IPS-15b (cell line): ENCODE data around the gene TNS3.
"Not testable (repeated sequence)": the region's sequence is repeated elsewhere in the genome, so short reads cannot be mapped to it uniquely, and the experiment has no call there.

Experiments
- H3K27me3 ChIP-seq: one replicate; pipeline ENCODE4 v1.6.1; 2013; ENCODE audit warnings: low read length; ENCODE audit not compliant: control insufficient read depth, insufficient read depth
- H3K36me3 ChIP-seq: one replicate; pipeline ENCODE4 v1.6.1; 2013; ENCODE audit warnings: low read length; ENCODE audit not compliant: control insufficient read depth, insufficient read depth
- H3K4me1 ChIP-seq: one replicate; pipeline ENCODE4 v1.6.1; 2013; ENCODE audit warnings: mild to moderate bottlenecking, low read length; ENCODE audit not compliant: control insufficient read depth, insufficient read depth
- H3K4me3 ChIP-seq: one replicate; pipeline ENCODE4 v1.5.1; 2013; ENCODE audit warnings: low read depth, low read length
- H3K9ac ChIP-seq: one replicate; pipeline ENCODE4 v1.6.1; 2013; ENCODE audit warnings: low read depth, mild to moderate bottlenecking, low read length
- H3K9me3 ChIP-seq: one replicate; pipeline ENCODE4 v1.6.1; 2013; ENCODE audit warnings: mild to moderate bottlenecking, low read length; ENCODE audit not compliant: control insufficient read depth, insufficient read depth

TNS3 gene

DNA sequence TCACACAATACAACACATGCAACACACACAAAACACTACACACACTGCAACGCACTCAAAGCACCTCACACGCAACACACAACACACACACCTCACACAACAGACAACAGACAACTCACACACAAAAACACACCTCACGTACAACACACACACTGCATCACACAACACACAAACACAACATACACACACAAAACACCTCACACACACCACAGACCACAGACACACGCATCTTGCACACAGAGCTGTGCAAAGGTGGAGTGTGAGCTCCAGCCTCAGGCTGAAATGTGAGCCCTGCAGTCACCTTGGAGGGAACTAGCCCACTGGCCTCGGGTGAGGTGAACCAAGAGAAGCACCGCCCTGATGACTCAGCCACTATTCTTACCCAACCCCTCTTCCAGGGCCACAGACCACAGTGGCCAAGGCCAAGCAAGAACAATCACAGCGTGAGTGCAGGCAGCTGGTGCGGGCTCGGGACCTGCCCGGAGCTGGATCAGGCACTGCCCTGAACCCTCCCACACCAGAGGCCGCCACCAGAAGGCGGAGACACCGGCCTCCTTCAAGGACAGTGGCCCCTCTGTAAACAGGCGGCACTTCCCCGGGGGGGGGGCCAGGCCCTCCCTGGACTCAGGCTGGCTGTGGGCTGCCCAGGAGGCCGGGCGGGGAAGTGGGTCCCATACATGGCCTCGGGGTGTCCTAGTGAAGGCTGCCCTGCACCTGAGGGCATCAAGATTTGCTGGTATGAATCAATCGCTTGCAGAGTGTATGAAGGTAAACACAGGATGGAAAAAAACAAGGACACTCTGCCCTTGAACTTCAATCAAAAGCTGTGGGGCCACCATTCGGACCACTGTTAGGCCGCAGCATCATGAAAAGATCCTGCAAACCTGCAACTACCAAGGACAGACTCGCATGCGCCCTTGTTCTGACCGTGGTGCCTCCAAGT, 106.7 kb downstream of the TNS3 start:
- peaks cover 14% of the 10 kb centered on the region for H3K4me1 ChIP-seq
- H3K9ac ChIP-seq = no peak overlapping the region
- H3K36me3 ChIP-seq = no peaks in the 10 kb centered on the region
- H3K4me3 ChIP-seq = no peak overlapping the region
- no peaks in the 10 kb centered on the region for H3K27me3 ChIP-seq
- H3K9me3 ChIP-seq = no peaks in the 10 kb centered on the region

DNA sequence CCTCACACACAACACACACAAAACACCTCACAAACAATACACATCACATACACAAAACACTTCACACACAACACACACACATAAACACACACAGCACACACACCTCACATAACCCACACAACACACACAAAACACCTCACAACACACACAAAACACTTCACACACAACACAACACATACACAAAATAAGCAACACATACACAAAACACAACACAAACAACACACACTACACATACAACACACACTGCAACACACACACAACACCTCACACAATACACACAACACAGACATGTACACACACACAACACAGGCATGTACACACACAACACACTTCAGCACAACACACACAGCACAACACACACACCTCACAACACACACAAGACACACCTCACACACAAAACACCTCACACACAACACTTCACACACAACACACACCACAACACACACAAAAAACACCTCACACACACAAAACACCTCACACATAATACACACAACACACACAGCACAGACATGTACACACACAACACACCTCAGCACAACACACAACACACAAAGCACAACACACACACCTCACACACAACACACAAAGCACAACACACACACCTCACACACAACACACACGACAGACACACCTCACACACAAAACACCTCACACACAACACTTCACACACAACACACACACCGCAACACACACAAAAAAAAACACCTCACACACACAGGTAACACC, 107.5 kb downstream of the TNS3 start:
- Histone ChIP-seq H3K9ac (no peak overlapping the region), H3K27me3 (no peaks in the 10 kb centered on the region), H3K36me3 (no peaks in the 10 kb centered on the region), H3K4me1 (peaks cover 14% of the 10 kb centered on the region), H3K9me3 (no peaks in the 10 kb centered on the region), H3K4me3 (no peak overlapping the region)

DNA sequence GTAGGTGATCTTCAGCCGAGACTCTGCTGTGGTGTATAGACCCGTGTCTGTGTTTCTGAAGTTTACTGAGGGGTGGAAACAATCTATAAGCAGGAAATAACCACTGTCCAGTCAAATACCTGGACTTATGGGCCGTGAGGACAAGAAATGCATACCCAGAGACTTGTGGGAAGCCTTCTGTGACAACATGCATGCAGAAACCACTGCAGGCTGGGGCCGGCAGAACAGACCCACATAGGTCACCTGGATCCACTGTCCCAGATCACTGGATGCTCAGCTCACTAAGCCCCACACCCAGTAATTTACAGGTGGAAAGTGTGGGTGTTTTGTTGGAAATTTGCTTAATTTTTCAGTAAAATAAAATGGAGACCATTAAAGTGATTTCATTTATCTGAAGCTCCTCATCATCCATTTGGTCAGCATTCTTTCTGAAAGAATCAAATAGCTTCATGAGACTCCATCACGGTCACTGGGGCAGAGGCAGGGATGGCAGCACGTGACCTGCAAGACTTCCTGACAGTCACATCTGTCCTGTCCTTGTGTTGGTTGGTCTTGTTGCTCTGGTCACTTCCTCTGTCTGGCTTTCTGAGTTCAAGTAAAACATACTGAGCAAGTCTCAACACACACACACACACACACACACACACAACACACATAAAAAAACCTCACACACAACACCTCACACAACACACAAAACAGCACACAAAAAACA, 108.3 kb downstream of the TNS3 start:
- Histone ChIP-seq H3K9ac (no peak overlapping the region), H3K4me1 (peaks cover 14% of the 10 kb centered on the region), H3K27me3 (no peaks in the 10 kb centered on the region), H3K4me3 (no peak overlapping the region), H3K36me3 (no peaks in the 10 kb centered on the region), H3K9me3 (no peaks in the 10 kb centered on the region)

DNA sequence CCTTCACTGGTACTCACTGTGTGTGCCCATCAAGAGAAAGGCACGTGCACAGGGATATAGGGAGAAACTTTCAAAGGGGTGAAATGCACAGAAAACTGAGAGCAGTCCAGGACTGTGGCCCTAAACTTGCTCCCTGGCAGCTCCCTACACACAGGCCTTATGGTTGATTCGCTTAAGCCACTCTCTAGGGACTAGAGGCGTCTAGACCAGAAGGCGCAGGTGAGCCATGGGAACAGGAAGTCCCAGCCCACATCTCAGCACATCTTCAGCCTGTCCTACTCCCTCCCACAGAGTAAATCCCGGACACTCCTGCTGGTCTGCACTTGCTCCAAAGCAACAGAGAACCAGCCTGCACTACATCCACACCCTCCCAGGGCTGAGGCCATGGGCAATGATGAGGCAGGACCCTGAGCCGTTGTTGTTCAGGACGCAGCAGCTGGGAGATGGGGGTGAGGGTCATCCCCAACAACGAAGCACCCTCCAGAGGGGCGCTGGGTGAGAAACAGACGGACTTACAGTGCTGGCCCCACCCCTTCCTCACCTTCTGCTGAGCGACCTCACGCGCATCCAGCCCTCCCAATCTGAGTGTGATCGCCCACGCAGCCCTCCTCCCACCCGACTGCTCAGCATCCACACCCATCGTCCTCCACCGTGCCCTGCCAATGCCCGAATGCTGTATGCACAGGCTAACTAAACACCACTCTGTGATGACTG, 109.3 kb downstream of the TNS3 start:
- Histone ChIP-seq H3K36me3 (no peaks in the 10 kb centered on the region), H3K27me3 (no peaks in the 10 kb centered on the region), H3K4me3 (no peak overlapping the region), H3K9ac (no peak overlapping the region), H3K4me1 (peaks cover 14% of the 10 kb centered on the region), H3K9me3 (no peaks in the 10 kb centered on the region)

DNA sequence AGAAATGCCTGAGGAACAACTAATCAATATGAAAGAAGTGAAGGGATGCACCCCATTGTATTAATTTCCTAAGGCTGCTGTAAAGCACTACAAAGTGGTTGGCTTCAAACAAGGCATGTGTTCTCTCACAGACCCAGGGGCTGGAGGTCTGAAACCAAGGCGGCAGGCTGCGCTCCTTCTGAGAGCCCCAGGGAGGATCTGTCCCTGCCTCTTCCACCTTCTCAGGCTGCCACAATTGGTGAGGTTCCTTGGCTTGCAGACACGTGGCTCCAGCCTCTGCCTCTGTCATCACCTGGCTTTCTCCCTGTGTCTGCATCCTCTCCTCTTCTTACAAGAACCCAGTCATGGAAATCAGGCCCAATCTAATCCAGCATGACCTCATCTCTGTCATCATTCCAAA, 110.1 kb downstream of the TNS3 start:
- no peak overlapping the region for H3K9ac ChIP-seq
- no peak overlapping the region for H3K4me3 ChIP-seq
- no peaks in the 10 kb centered on the region for H3K27me3 ChIP-seq
- peaks cover 14% of the 10 kb centered on the region for H3K4me1 ChIP-seq
- H3K9me3 ChIP-seq = no peaks in the 10 kb centered on the region
- no peaks in the 10 kb centered on the region for H3K36me3 ChIP-seq

DNA sequence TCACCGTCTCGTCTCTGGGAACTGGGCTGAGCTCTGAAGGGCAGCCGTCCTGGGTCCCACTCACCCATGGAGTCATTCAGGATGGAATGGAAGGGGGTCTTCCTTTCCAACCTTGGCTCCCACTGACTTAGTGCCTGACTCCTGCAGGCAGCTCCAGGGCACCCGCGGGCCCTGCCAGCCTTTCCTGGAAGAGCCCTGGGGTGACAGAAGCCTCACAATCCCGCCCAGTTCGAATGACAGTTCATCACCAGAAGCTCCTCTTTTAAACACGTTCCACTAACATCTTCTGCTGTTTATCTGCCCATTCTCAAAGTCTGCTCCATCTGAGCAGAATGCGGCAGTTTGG, 110.6 kb downstream of the TNS3 start:
- Histone ChIP-seq H3K9ac (no peak overlapping the region), H3K9me3 (no peaks in the 10 kb centered on the region), H3K36me3 (no peaks in the 10 kb centered on the region)

DNA sequence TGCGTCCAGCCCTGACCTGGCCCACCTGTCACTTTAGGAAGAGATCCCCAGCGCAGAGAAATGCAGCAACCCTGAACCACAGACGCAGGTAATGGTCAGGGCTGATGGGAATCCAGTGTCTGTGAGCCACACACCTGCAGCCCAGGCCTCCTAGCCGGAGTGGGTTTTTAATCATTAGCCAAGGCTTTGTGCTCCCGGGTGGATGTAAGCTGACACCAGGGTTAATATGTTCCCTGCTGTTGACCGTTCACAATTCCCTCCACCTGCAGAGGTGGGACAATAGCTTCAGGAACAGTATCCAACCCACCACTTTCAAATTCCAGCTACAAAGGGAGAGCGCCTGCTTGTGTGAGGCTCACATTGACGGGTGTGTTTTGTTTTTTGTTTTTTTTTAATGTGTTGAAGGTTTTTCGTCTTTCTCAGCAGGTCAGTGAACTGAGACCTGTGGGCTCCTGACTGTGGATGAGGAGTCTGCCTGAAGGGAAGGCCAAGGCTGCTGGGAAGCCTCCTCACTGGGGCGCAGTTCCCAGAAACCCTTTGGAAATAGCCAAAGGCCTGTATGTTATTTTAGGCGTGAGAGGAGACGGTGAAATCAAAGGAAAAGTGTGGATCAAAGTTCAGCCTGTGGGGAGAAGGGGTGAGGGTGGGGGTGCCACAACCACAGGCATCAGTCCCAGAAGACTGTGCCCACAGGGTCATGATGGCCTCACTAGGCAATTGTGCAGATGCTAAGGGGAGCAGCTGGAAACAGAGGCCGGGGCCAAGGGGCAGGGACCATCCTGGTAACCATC, 111.1 kb downstream of the TNS3 start:
- H3K9ac ChIP-seq = no peak overlapping the region

More for the DNA sequence above, 110.6 kb downstream of the TNS3 start:
- no peak overlapping the region for H3K4me3 ChIP-seq
- peaks cover 14% of the 10 kb centered on the region for H3K4me1 ChIP-seq
- no peaks in the 10 kb centered on the region for H3K27me3 ChIP-seq

DNA sequence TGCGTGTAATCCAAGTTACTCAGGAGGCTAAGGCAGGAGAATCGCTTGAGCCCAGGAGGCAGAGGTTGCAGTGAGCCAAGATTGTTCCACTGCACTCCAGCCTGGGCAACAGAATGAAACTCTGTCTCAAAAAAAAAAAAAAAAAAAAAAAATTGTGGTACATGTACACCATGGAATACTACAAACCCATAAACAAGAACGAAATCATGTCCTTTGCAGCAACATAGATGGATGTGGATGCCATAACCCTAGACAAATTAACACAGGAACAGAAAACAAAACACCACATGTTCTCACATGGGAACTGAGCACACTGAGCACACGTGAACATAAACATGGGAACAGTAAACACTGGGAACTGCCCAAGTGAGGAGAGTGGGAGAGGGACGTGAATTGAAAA, 112.1 kb downstream of the TNS3 start:
- H3K4me1 ChIP-seq = peaks cover 11% of the 10 kb centered on the region
- H3K36me3 ChIP-seq, H3K9ac ChIP-seq, H3K27me3 ChIP-seq, H3K9me3 ChIP-seq, H3K4me3 ChIP-seq: not testable (repeated sequence)

More for the DNA sequence above, 111.1 kb downstream of the TNS3 start:
- Histone ChIP-seq H3K9me3 (no peaks in the 10 kb centered on the region), H3K36me3 (no peaks in the 10 kb centered on the region), H3K4me1 (peaks cover 14% of the 10 kb centered on the region), H3K27me3 (no peaks in the 10 kb centered on the region), H3K4me3 (no peak overlapping the region)

DNA sequence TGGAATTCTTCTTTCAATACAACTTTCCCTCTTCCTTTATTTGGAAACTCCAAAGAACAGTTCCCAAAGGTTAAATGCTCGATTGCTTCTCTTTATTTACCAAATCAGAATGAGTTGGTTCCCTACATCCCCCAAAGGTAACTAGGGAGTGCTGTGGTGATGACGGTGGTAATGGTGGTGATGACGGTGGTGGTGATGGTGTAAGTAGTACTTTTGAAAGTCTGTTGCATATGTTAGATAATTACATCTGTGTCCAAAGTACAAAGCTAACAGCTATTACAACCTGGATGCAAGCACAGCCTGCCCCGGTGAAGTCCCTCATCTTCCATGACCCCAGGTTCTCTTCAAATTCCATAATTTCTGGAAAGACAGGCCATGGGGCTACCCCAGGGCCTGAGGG, 115.1 kb downstream of the TNS3 start:
- Histone ChIP-seq H3K27me3 (no peaks in the 10 kb centered on the region), H3K4me3 (no peak overlapping the region), H3K9ac (no peak overlapping the region), H3K9me3 (no peaks in the 10 kb centered on the region), H3K36me3 (no peaks in the 10 kb centered on the region), H3K4me1 (peaks cover 9% of the 10 kb centered on the region)

DNA sequence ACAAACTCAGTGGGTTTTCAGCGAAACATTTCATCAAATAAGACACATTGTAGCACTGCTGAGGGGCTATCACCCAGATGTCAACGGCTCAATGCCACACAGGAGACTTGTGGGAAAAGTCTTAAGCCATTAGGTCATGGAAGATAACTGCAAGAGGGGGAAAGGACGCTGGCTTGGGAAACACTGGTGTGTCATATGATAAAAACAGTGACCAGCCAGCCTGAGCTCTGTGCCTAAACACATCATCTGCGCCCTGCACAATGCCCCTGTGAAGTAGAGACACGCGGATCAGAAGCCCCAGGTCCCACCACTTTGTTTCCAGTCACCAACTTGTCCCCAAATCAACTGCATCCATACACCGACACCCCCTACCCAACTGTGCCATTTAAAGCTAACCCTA, 116.7 kb downstream of the TNS3 start:
- Histone ChIP-seq H3K27me3 (no peaks in the 10 kb centered on the region), H3K4me1 (no peaks in the 10 kb centered on the region), H3K9ac (no peak overlapping the region), H3K4me3 (no peak overlapping the region), H3K9me3 (no peaks in the 10 kb centered on the region), H3K36me3 (no peaks in the 10 kb centered on the region)

DNA sequence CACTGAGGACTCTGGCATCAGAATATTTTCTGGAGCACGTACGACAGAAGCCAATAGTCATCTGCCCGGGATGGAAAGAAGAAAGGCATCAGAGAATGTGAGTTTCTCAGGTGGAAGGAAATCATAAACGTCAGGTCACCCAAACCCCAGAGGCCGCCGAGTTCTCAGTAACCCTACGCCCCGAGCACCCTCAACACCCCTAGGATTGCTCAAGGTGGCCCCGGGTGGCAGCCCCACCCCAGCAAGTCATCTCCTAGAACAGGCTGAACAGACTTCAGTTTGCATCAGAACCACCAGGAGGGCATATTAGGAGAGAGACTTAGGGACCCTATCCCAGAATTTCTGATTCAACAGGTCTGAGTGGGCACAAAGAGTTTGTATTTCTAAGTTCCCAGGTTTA, 117.6 kb downstream of the TNS3 start:
- H3K27me3 ChIP-seq = no peaks in the 10 kb centered on the region
- no peaks in the 10 kb centered on the region for H3K9me3 ChIP-seq
- H3K36me3 ChIP-seq = no peaks in the 10 kb centered on the region
- no peak overlapping the region for H3K9ac ChIP-seq
- no peak overlapping the region for H3K4me3 ChIP-seq
- no peaks in the 10 kb centered on the region for H3K4me1 ChIP-seq
